HepG2 (cell line): ENCODE data around the gene MTUS2. TPM values are rescaled to one million over a fixed set of nuclear protein-coding genes. Genes with fewer than 3 reads are reported as not detected.

Experiments used
- ATAC-seq: fragments of 200-7000 bp; cut with Tn5 transposase; 3 replicates; pipeline ENCODE4 v1.9.1; 2020; ENCODE audit warnings: mild to moderate bottlenecking, moderate library complexity
- BruUV-seq: library from RNA; stranded (reverse); fragments of 400-500 nt; replicated peaks from 2 replicates; lab custom pipeline; 2021; lab: Mats Ljungman, UMichigan
- CTCF ChIA-PET: fragments of 300-600 bp; formaldehyde crosslinking; extraction: SDS; loops from one replicate; lab custom pipeline; 2021; ENCODE audit warnings: low total read pairs, inconsistent platforms, low intra/inter-chr PET ratio; lab: Yijun Ruan, JAX
- POLR2A ChIA-PET: fragments of 350-600 bp; sonication (Branson Sonifier 250); formaldehyde crosslinking; loops from one replicate; lab custom pipeline; 2020; ENCODE audit warnings: antibody characterized with exemption, inconsistent platforms; lab: Yijun Ruan, JAX
- DNase-seq: peaks from one replicate; pipeline ENCODE4 v3.0.0-alpha.2; 2015; ENCODE audit warnings: low spot score
- FAIRE-seq: peaks from 3 replicates; lab custom pipeline; 2011; peaks lifted over from hg19 to GRCh38; lab: Jason Lieb, UNC
- H2AFZ ChIP-seq: one replicate; pipeline ENCODE4 v1.6.1; 2011; ENCODE audit warnings: low read length, inconsistent platforms
- H3K27ac ChIP-seq: fragments of 300-600 bp; 3 replicates; pipeline ENCODE4 v1.8.0; 2011; ENCODE audit warnings: mixed run types, mild to moderate bottlenecking, mixed read lengths, low read length, inconsistent platforms; ENCODE audit not compliant: insufficient read depth; ENCODE audit errors: extremely low read length
- H3K27me3 ChIP-seq, 2 experiments: fragments of 200-600 bp in 1 of 2; 2 replicates in 1 of 2; 3 replicates in 1 of 2; pipeline versions ENCODE4 v1.6.0 to v1.8.0; 2011; ENCODE audit warnings: low read length in 2 of 2, mild to moderate bottlenecking in 2 of 2, moderate library complexity in 2 of 2, inconsistent platforms in 1 of 2; ENCODE audit not compliant: insufficient read depth in 2 of 2, control insufficient read depth in 1 of 2
- H3K36me3 ChIP-seq, 2 experiments: fragments of 200-600 bp in 1 of 2; replicated peaks in 1 of 2; 2 replicates in 1 of 2; 3 replicates in 1 of 2; pipeline versions ENCODE4 v1.5.1 to v1.8.0; 2011; ENCODE audit warnings: low read length in 2 of 2, inconsistent platforms in 1 of 2; ENCODE audit not compliant: insufficient read depth in 2 of 2, control insufficient read depth in 1 of 2
- H3K4me1 ChIP-seq: 2 replicates; pipeline ENCODE4 v1.5.1; 2012; ENCODE audit warnings: low read length, inconsistent platforms; ENCODE audit not compliant: insufficient read depth
- H3K4me2 ChIP-seq: 2 replicates; pipeline ENCODE4 v1.6.0; 2011; ENCODE audit warnings: low read depth, low read length, inconsistent platforms
- H3K4me3 ChIP-seq, 3 experiments: fragments of 200-600 bp in 1 of 3; sonication (generic), shearing (Covaris generic) in 1 of 3; replicated peaks in 1 of 3; 2 replicates each; pipeline ENCODE4 v1.5.1; 2011 to 2016; ENCODE audit warnings: low read length in 3 of 3, inconsistent platforms in 2 of 3, low read depth in 2 of 3, mild to moderate bottlenecking in 2 of 3, control low read depth in 1 of 3, mixed read lengths in 1 of 3; ENCODE audit not compliant: insufficient read depth in 1 of 3
- H3K79me2 ChIP-seq: one replicate; pipeline ENCODE4 v1.6.1; 2011; ENCODE audit warnings: low read length, inconsistent platforms; ENCODE audit not compliant: insufficient read depth
- H3K9ac ChIP-seq: 2 replicates; pipeline ENCODE4 v1.6.0; 2011; ENCODE audit warnings: mild to moderate bottlenecking, low read depth, low read length, inconsistent platforms; ENCODE audit not compliant: insufficient read depth
- H3K9me3 ChIP-seq: 2 replicates; pipeline ENCODE4 v1.5.1; 2012; ENCODE audit warnings: mild to moderate bottlenecking, low read length
- H4K20me1 ChIP-seq: 2 replicates; pipeline ENCODE4 v1.6.0; 2011; ENCODE audit warnings: inconsistent platforms, mild to moderate bottlenecking, low read length, moderate library complexity; ENCODE audit not compliant: insufficient read depth
- BRD4 ChIP-seq: sonication (generic); formaldehyde crosslinking; IDR thresholded peaks from 2 replicates; pipeline ENCODE4 v1.4.0; 2020; ENCODE audit warnings: missing genetic modification reagents
- HMG20B ChIP-seq: conservative IDR thresholded peaks from 2 replicates; pipeline ENCODE4 v1.6.1; 2016; ENCODE audit warnings: missing genetic modification reagents, missing compliant biosample characterization
- NCOA2 ChIP-seq: sonication (generic); formaldehyde crosslinking; IDR thresholded peaks from 2 replicates; pipeline ENCODE4 v1.8.0; 2022; ENCODE audit warnings: inconsistent platforms
- USF2 ChIP-seq, 2 experiments: sonication (generic) in 1 of 2; formaldehyde crosslinking in 1 of 2; IDR thresholded peaks; 2 replicates each; pipeline versions ENCODE4 v1.5.1 to v1.6.1; 2011 to 2020; ENCODE audit warnings: borderline replicate concordance in 1 of 2, low read depth in 1 of 2, low read length in 1 of 2, mild to moderate bottlenecking in 1 of 2, missing genetic modification reagents in 1 of 2, moderate library complexity in 1 of 2
- ZNF670 ChIP-seq: sonication (generic); formaldehyde crosslinking; IDR thresholded peaks from 2 replicates; pipeline ENCODE4 v1.8.0; 2022; ENCODE audit warnings: mild to moderate bottlenecking, missing genetic modification reagents, borderline replicate concordance
- WGBS: methylation state at CpG from one replicate; pipeline ENCODE4 v1.1.6; 2017; ENCODE audit warnings: low lambda C conversion rate; 5-methylcytosine and 5-hydroxymethylcytosine counted together
- in situ Hi-C: cut with HindIII; loops from 2 replicates; pipeline ENCODE4 v1.10.0; 2017; ENCODE audit warnings: low pct_unique_long_range_greater_than_20kb; ENCODE audit not compliant: extremely low pct_ligation_motif_present
- intact Hi-C: fragments of 100-400 bp; cut with micrococcal nuclease; formaldehyde crosslinking; loops from one replicate; pipeline ENCODE4 v1.10.0; 2022; ENCODE audit not compliant: unreplicated experiment
- polyA plus RNA-seq, 8 experiments: library from polyadenylated mRNA; depleted of rRNA in 3 of 8; stranded (reverse) in 7 of 8; unstranded in 1 of 8; fragments of >200 nt; fragmentation: Illumina TruSeq in 4 of 8; extraction: Trizol in 4 of 8; gene quantifications; 2 replicates each; pipeline versions ENCODE4 v1.2.1 to v1.2.3, GENCODE V29; 2011 to 2016; ENCODE audit warnings: low read depth in 4 of 8, missing spikeins in 1 of 8, mixed read lengths in 1 of 8; ENCODE audit not compliant: insufficient read depth in 1 of 8
- total RNA-seq, 5 experiments: library from RNA; depleted of rRNA; stranded (reverse); fragments of >200 nt; fragmentation: Illumina TruSeq; extraction: Trizol; gene quantifications; 2 replicates each; pipeline ENCODE4 v1.2.3, GENCODE V29; 2016; ENCODE audit warnings: low read depth in 1 of 5
- TF ChIP-seq, protein P1 (sequence below): sonication (generic); formaldehyde crosslinking; IDR thresholded peaks from 2 replicates; pipeline ENCODE4 v1.4.0; 2020; ENCODE audit warnings: mild to moderate bottlenecking, missing genetic modification reagents
- TF ChIP-seq, protein P2 (sequence below): sonication (generic); IDR thresholded peaks from 2 replicates; pipeline ENCODE4 v1.6.1; 2016; ENCODE audit warnings: low read depth, borderline replicate concordance
- TF ChIP-seq, protein P3 (sequence below): sonication (generic); formaldehyde crosslinking; IDR thresholded peaks from 2 replicates; pipeline ENCODE4 v1.9.0; 2021; ENCODE audit warnings: missing genetic modification reagents, borderline replicate concordance

Gene MTUS2
- total and polyA plus RNA-seq, 2 of the 13 experiments (the other 11 are each of a cell fraction or from before 2014, with no cell fraction given): not detected

GRCh38 chr13:29536853-29537252 lies 716.7 kb downstream of the MTUS2 start:
- no peaks in the 10 kb centered on the region for H3K4me1 ChIP-seq
- H3K27ac ChIP-seq: no peak overlapping the region
- no peaks in the 10 kb centered on the region for H3K9me3 ChIP-seq
- in situ Hi-C loops: no loop called here
- no peak overlapping the region for H2AFZ ChIP-seq
- H3K4me2 ChIP-seq: no peak overlapping the region
- H3K36me3 ChIP-seq: peaks cover 25 to 78% of the 10 kb centered on the region in 2 experiments
- ATAC-seq: no peak
- no peak overlapping the region for H3K9ac ChIP-seq
- intact Hi-C loops: no loop called here
- ChIA-PET POLR2A (no interaction called here), CTCF (no interaction called here)
- no peak for FAIRE-seq
- 98% methylated on average over 7 of the region's 7 CpGs for WGBS
- H3K4me3 ChIP-seq: no peak overlapping the region
- BruUV-seq: no TSS peak
- H4K20me1 ChIP-seq: peaks cover 21% of the 10 kb centered on the region; the same call in 1 of the 2 replicates
- DNase-seq: no peak
- H3K27me3 ChIP-seq: no peaks in the 10 kb centered on the region
- peaks cover 12% of the 10 kb centered on the region for H3K79me2 ChIP-seq
- TF ChIP-seq HMG20B (CRISPR knock-in tag) (no peak), USF2 (IDR thresholded peaks at IDR 0.05; ENCODE audit: low read depth, low read length) (no peak), USF2 (CRISPR knock-in tag; IDR thresholded peaks at IDR 0.05; ENCODE audit: borderline replicate concordance) (no peak), ZNF670 (CRISPR knock-in tag) (no peak), NCOA2 (CRISPR knock-in tag) (no peak), BRD4 (CRISPR knock-in tag) (no peak)
- TF ChIP-seq, protein P1, sequence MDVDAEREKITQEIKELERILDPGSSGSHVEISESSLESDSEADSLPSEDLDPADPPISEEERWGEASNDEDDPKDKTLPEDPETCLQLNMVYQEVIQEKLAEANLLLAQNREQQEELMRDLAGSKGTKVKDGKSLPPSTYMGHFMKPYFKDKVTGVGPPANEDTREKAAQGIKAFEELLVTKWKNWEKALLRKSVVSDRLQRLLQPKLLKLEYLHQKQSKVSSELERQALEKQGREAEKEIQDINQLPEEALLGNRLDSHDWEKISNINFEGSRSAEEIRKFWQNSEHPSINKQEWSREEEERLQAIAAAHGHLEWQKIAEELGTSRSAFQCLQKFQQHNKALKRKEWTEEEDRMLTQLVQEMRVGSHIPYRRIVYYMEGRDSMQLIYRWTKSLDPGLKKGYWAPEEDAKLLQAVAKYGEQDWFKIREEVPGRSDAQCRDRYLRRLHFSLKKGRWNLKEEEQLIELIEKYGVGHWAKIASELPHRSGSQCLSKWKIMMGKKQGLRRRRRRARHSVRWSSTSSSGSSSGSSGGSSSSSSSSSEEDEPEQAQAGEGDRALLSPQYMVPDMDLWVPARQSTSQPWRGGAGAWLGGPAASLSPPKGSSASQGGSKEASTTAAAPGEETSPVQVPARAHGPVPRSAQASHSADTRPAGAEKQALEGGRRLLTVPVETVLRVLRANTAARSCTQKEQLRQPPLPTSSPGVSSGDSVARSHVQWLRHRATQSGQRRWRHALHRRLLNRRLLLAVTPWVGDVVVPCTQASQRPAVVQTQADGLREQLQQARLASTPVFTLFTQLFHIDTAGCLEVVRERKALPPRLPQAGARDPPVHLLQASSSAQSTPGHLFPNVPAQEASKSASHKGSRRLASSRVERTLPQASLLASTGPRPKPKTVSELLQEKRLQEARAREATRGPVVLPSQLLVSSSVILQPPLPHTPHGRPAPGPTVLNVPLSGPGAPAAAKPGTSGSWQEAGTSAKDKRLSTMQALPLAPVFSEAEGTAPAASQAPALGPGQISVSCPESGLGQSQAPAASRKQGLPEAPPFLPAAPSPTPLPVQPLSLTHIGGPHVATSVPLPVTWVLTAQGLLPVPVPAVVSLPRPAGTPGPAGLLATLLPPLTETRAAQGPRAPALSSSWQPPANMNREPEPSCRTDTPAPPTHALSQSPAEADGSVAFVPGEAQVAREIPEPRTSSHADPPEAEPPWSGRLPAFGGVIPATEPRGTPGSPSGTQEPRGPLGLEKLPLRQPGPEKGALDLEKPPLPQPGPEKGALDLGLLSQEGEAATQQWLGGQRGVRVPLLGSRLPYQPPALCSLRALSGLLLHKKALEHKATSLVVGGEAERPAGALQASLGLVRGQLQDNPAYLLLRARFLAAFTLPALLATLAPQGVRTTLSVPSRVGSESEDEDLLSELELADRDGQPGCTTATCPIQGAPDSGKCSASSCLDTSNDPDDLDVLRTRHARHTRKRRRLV: no peak
- TF ChIP-seq, protein P2, sequence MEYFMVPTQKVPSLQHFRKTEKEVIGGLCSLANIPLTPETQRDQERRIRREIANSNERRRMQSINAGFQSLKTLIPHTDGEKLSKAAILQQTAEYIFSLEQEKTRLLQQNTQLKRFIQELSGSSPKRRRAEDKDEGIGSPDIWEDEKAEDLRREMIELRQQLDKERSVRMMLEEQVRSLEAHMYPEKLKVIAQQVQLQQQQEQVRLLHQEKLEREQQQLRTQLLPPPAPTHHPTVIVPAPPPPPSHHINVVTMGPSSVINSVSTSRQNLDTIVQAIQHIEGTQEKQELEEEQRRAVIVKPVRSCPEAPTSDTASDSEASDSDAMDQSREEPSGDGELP: no peak
- TF ChIP-seq, protein P3, sequence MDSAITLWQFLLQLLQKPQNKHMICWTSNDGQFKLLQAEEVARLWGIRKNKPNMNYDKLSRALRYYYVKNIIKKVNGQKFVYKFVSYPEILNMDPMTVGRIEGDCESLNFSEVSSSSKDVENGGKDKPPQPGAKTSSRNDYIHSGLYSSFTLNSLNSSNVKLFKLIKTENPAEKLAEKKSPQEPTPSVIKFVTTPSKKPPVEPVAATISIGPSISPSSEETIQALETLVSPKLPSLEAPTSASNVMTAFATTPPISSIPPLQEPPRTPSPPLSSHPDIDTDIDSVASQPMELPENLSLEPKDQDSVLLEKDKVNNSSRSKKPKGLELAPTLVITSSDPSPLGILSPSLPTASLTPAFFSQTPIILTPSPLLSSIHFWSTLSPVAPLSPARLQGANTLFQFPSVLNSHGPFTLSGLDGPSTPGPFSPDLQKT (CRISPR knock-in tag): no peak
